Thyroid gland (tissue), 4 donors: ENCODE results near the gene FEN1. TPM values are rescaled to one million over a fixed set of nuclear protein-coding genes. Genes with fewer than 3 reads are reported as not detected.
A peak's percentile ranks its signal among the peaks of the same experiment; 100 is the strongest.

Experiments
- DNase-seq, 2 donors: peaks; one replicate each; pipeline ENCODE4 v3.0.0-alpha.2; 2019
- H3K27ac ChIP-seq, 3 donors: fragments of 200-600 bp; sonication (generic); 1 replicate in 2 of 3; 2 replicates in 1 of 3; pipeline ENCODE4 v1.5.1; 2016 to 2019; ENCODE audit warnings: mild to moderate bottlenecking in 1 of 3, moderate library complexity in 1 of 3
- H3K27me3 ChIP-seq: fragments of 200-600 bp; sonication (generic); one replicate; pipeline ENCODE4 v1.5.1; 2019
- H3K36me3 ChIP-seq, 2 donors: fragments of 200-600 bp; sonication (generic); one replicate each; pipeline ENCODE4 v1.5.1; 2016 to 2019
- H3K4me1 ChIP-seq, 2 donors: fragments of 200-600 bp; sonication (generic); one replicate each; pipeline ENCODE4 v1.5.1; 2017 to 2019
- H3K4me3 ChIP-seq, 3 donors: fragments of 200-600 bp; sonication (generic); replicated peaks in 1 of 3; 1 replicate in 2 of 3; 2 replicates in 1 of 3; pipeline ENCODE4 v1.5.1; 2016; ENCODE audit warnings: mild to moderate bottlenecking in 1 of 3
- H3K9me3 ChIP-seq: fragments of 200-600 bp; sonication (generic); one replicate; pipeline ENCODE4 v1.5.1; 2017
- POLR2A ChIP-seq, 2 donors: fragments of 450-650 bp; IDR thresholded peaks; one replicate each; pipeline ENCODE4 v1.6.1; 2017; ENCODE audit warnings: antibody characterized with exemption in 2 of 2, mild to moderate bottlenecking in 2 of 2, moderate library complexity in 1 of 2
- WGBS, 2 donors: methylation state at CpG; one replicate each; pipeline ENCODE4 v1.1.5; 2017; 5-methylcytosine and 5-hydroxymethylcytosine counted together
- intact Hi-C: fragments of 100-400 bp; cut with DNase I; formaldehyde crosslinking; loops from one replicate; pipeline ENCODE4 v1.15.1; 2023
- total RNA-seq, 4 donors: library from RNA; depleted of rRNA; stranded (reverse); fragments of >200 nt; gene quantifications; one replicate each; pipeline ENCODE4 v1.2.3, GENCODE V29; 2016
- TF ChIP-seq, protein P1 (sequence below), 6 experiments: fragments of 200-600 bp in 3 of 6; fragments of 450-650 bp in 3 of 6; sonication (generic) in 3 of 6; IDR thresholded peaks; one replicate each; pipeline ENCODE4 v1.5.1; 2016 to 2019; ENCODE audit warnings: antibody characterized with exemption in 6 of 6, mild to moderate bottlenecking in 2 of 6, inconsistent platforms in 1 of 6, moderate library complexity in 1 of 6

FEN1 gene
- total RNA-seq, 4 donors from 2014 or later = 4.1 to 6.3 (median 5.2) TPM

DNA sequence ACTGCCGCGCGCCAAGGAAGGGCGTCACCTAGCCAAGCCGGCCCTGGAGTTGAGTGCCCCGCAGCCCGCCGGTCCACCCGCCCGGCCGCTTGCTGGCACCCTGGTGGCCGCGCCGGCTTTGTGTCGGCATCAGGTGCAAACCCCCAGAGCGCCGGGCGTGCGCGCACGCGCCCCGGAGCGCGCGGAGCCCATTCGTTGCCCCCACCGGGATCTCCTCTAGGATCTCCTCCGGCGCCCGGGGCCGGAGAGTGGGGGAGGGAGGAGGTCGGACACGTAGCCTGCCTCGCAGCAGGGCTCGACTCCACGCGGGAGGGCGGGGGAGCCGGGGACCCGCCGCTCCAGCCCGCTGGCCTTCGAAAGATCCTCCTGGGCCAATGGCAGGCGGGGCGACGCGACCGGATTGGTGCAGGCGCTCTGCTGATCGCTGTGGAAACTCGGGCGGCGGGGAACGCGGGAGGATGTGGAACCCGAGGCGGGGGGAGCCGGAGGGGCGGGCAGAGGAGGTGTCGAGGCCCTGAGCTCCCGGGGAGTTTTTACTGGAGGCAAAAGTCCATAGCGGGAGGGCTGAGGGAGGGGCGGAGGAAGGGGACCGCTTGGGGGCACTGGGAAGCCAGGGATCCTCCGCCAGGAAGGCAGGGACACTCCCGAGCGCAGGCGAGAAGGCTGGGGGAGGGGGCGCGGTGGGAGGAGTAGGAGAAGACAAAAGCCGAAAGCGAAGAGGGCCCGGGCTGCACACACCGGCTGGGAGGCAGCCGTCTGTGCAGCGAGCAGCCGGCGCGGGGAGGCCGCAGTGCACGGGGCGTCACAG, 35.1 kb downstream of the FEN1 start, which contains the start of gene FADS2:
FADS2 (plus strand) TSS at position 730 of the 808 bp plus-strand sequence. CDS start 91 bp downstream, outside the sequence.
- Histone ChIP-seq H3K4me1 (peaks cover 22 to 29% of the 10 kb centered on the region in 2 donors), H3K27ac (peak within 1 kb of the TSS; percentile 32 to 60 (median 51)), H3K9me3 (no peaks in the 10 kb centered on the region), H3K36me3 (no peaks in the 10 kb centered on the region), H3K4me3 (peak within 1 kb of the TSS; percentile 1 to 42 (median 42)), H3K27me3 (no peaks in the 10 kb centered on the region)
- TF ChIP-seq, protein P1, sequence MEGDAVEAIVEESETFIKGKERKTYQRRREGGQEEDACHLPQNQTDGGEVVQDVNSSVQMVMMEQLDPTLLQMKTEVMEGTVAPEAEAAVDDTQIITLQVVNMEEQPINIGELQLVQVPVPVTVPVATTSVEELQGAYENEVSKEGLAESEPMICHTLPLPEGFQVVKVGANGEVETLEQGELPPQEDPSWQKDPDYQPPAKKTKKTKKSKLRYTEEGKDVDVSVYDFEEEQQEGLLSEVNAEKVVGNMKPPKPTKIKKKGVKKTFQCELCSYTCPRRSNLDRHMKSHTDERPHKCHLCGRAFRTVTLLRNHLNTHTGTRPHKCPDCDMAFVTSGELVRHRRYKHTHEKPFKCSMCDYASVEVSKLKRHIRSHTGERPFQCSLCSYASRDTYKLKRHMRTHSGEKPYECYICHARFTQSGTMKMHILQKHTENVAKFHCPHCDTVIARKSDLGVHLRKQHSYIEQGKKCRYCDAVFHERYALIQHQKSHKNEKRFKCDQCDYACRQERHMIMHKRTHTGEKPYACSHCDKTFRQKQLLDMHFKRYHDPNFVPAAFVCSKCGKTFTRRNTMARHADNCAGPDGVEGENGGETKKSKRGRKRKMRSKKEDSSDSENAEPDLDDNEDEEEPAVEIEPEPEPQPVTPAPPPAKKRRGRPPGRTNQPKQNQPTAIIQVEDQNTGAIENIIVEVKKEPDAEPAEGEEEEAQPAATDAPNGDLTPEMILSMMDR (IDR thresholded peaks at IDR 0.05) = peak in 1 of 6 experiments; percentile 10
- TF ChIP-seq POLR2A (IDR thresholded peaks at IDR 0.05) = peak in 1 of 2 donors; percentile 17
- peak; percentile 75 to 85 for DNase-seq
- 1% methylated on average over 22 to 47 of the region's 83 CpGs for WGBS, 2 donors
- intact Hi-C loops = loop anchor here (5.0 kb wide), 1 partner anchor 60 kb away; no protein-coding TSS in a partner anchor

- WGBS, 2 donors = 0 to 3% methylated on average over 5 to 16 of the region's 16 CpGs
- Histone ChIP-seq H3K27me3 (no peaks in the 10 kb centered on the region), H3K36me3 (no peaks in the 10 kb centered on the region), H3K9me3 (no peaks in the 10 kb centered on the region), H3K27ac (peak overlapping the region; percentile 32 to 60 (median 51)), H3K4me1 (peaks cover 22 to 29% of the 10 kb centered on the region in 2 donors), H3K4me3 (peak overlapping the region; percentile 1 to 42 (median 42))
- intact Hi-C loops = loop anchor here (5.0 kb wide), 1 partner anchor 59 kb away; no protein-coding TSS in a partner anchor
- TF ChIP-seq POLR2A (IDR thresholded peaks at IDR 0.05) = no peak
- TF ChIP-seq, protein P1 (IDR thresholded peaks at IDR 0.05) = no peak
- no peak for DNase-seq
These were observed 35.6 kb downstream of the FEN1 start for GRCh38 chr11:61828379-61828628.

DNA sequence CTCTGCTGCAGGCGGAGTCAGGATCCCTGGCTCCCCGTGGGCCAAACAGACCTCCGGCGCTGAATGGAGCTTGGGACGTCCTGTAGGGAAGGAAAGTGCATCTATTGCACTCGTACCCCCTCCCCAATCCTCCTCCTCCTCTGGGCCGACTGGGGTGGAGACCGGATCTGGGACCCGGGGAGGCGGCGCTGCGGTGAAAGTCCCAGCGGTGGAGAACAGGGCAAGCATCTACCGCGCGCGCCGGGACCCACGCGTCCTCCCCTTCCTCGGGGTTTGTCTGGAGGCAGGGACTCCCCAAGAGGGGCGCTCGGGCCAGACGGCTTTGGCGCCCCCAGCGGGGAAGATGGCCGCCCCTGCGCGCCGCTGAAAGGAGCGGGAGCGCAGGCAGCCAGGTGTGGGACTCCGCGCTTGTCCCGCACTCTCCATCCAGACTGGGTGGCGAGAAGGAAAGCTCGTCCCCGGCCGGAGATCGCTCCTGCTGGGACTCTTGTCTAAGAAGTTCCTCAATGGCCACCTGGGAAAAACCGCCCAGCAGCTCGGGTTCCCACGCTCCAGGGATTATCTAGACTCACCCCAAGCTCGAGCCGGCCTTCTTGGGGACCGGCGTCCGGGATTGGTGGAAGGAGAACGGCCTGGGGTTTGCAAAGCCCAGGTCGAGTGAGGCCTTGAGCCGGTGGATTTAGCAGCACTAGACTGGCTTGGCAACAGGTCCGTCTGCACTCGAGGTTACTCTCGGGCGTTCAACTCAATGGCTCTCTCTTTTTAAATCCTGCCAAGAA, 36.1 kb downstream of the FEN1 start:
- DNase-seq = peak; percentile 85 to 86
- peak overlapping the region; percentile 1 to 42 (median 42) for H3K4me3 ChIP-seq
- WGBS, 2 donors = 2% methylated on average over 14 to 25 of the region's 55 CpGs
- H3K9me3 ChIP-seq = no peaks in the 10 kb centered on the region
- H3K36me3 ChIP-seq = no peaks in the 10 kb centered on the region
- H3K27ac ChIP-seq = peak overlapping the region; percentile 32 to 60 (median 51)
- intact Hi-C loops = loop anchor here (5.0 kb wide), 1 partner anchor 58 kb away; no protein-coding TSS in a partner anchor
- TF ChIP-seq POLR2A (IDR thresholded peaks at IDR 0.05) = no peak
- TF ChIP-seq, protein P1 (IDR thresholded peaks at IDR 0.05) = peak in 1 of 6 experiments; percentile 18
- H3K27me3 ChIP-seq = no peaks in the 10 kb centered on the region
- H3K4me1 ChIP-seq = peaks cover 22 to 29% of the 10 kb centered on the region in 2 donors

GRCh38 chr11:61829806-61830205, 37.1 kb downstream of the FEN1 start:
- no peak overlapping the region for H3K4me3 ChIP-seq
- peaks cover 22 to 32% of the 10 kb centered on the region in 2 donors for H3K4me1 ChIP-seq
- DNase-seq = no peak
- intact Hi-C loops = loop anchor here (5.0 kb wide), 1 partner anchor 57 kb away; no protein-coding TSS in a partner anchor
- WGBS, 2 donors = 80 to 92% methylated on average over 4 of the region's 4 CpGs
- no peak overlapping the region for H3K27ac ChIP-seq
- TF ChIP-seq, protein P1 (IDR thresholded peaks at IDR 0.05) = no peak
- TF ChIP-seq POLR2A (IDR thresholded peaks at IDR 0.05) = no peak
- H3K9me3 ChIP-seq = no peaks in the 10 kb centered on the region
- no peaks in the 10 kb centered on the region for H3K36me3 ChIP-seq
- no peaks in the 10 kb centered on the region for H3K27me3 ChIP-seq
